Measurements from ENCODE around the gene TFIP11. TPM values are rescaled to one million over a fixed set of nuclear protein-coding genes. Genes with fewer than 3 reads are reported as not detected.

Gene TFIP11
- 26.9 and 30.8 TPM in 2 replicates for total RNA-seq
- polyA plus RNA-seq (2012), result 28.6 TPM

DNA sequence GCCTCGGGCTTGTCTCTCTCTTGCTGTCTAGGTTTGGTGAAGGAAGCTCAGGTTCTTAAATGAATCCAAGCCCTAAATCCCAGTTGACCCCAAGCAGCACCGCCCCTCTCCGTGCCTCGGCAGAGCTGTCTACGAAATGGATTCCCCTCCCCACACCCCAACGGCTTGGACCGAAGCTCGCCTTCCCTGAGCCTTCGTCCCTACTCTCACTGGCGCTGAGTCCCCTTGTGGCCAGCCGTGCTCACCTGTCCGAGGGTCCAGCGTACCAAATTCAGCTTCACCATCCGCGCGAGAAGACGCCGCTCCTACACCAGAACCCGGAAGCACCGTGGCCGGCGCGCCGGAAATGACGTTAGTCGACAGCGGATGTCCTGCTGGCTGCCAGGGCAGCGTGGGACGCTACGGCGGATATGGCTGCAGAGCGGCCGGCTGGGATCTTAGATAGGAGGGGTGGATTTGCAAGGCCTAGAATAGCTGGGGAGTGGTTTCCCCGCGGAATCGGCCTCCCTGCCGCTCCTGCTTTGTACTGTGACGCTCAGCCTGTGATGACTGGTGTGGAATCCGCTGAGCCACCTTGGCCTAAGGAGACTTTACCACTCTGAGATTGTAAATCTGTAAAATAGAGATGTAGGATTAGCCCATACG lies at the start of gene TFIP11:
Gene TFIP11, minus strand, starts transcription at position 325 of the 645 bp plus-strand sequence. CDS start 2,201 bp downstream, outside the sequence.
- DNase-seq (ENCODE audit: low read depth), result peak; percentile 92

- DNase-seq (ENCODE audit: low read depth), result no peak
Measured at GRCh38 chr22:26561756-26562417, 49.6 kb upstream of the TFIP11 start.

GRCh38 chr22:26559961-26560575 lies 47.8 kb upstream of the TFIP11 start:
- no peak for DNase-seq (ENCODE audit: low read depth)

- no peak for DNase-seq (ENCODE audit: low read depth)
Measured at GRCh38 chr22:26558248-26558895, 46.1 kb upstream of the TFIP11 start.

DNA sequence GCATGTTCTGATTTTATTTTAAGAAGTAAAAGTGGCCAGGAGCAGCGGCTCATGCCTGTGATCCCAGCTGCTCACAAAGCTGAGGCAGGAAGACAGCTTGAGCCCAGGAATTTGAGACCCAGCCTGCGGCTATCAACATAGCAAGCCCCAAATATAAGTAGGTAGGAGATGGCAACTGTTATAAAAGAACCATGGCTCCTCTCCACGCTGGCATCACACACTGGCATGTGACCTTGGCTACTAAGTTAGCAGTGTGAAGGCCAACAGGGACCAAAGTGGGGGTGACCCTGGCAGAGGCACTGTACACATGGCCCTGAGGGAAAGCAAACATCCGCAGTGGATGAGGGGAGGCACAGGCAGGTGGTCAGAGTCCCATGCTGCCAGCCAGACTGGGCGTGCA lies 44.6 kb upstream of the TFIP11 start:
- peak; percentile 90 for DNase-seq (ENCODE audit: low read depth)

GRCh38 chr22:26555478-26555877 lies 43.2 kb upstream of the TFIP11 start:
- no peak for DNase-seq (ENCODE audit: low read depth)

DNA sequence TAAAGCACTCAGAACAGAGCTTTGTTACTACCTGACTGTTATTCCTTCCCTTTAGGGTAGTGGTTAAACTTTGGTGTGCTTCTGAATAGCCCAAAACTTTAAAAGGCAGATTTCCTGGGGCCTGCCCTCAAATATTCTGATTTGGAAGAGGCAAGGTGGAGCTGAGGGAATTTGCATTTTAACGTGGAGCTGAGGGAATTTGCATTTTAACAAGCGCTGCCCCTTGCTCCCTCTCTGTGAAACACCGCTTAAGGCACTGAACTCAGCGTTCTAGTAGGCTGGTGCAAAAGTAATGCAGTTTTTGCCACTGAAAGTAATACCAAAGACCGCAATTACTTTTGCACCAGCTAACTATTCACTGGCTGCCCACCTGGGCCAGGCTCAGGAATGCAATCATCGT lies 42.7 kb upstream of the TFIP11 start:
- no peak for DNase-seq (ENCODE audit: low read depth)

GRCh38 chr22:26553056-26553752 lies 40.9 kb upstream of the TFIP11 start:
- peak; percentile 49 for DNase-seq (ENCODE audit: low read depth)

DNA sequence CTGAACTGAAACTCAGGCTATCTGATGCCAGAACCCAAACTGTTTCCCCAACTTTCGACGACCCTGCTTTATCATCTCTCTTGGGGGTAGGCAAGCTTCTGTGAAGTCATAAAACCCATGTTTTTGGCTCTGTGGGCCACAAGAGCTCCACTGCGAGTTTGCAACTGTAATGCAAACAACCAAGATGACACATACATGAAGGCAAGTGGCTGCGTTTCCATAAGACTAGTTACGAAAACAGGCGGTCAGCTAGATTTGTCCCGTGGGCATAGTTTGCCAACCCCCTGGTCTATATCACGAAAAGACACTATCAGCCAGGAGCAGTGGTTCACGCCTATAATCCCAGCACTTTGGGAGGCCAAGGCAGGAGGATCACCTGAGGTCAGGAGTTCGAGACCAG lies 40.2 kb upstream of the TFIP11 start:
- DNase-seq (ENCODE audit: low read depth), result no peak

GRCh38 chr22:26551568-26551967 lies 39.3 kb upstream of the TFIP11 start:
- no peak for DNase-seq (ENCODE audit: low read depth)

GRCh38 chr22:26550498-26551033 lies 38.3 kb upstream of the TFIP11 start:
- peak; percentile 98 for DNase-seq (ENCODE audit: low read depth)

GRCh38 chr22:26549902-26550497 lies 37.7 kb upstream of the TFIP11 start:
- DNase-seq (ENCODE audit: low read depth), result peak; percentile 73

GRCh38 chr22:26548984-26549383 lies 36.7 kb upstream of the TFIP11 start:
- no peak for DNase-seq (ENCODE audit: low read depth)

DNA sequence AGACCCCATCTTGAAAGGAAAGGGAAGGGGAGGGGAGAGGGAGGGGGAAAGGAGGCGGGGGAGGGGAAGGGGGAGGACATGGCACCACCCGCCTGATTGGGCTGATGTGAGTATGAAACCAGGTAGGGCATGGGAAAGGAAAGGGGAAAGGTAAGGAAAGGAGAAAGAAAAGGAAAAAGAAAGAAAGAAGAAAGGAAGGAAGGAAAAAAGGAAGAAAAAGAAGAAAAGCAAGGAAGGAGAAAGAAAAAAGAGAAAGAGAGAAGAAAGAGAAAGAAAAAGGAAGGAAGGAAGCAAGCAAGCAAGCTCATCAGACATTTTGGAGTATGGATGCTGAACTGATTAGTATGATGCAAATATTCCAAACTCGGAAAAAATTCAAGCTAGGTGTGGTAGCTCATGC lies 36.0 kb upstream of the TFIP11 start:
- no peak for DNase-seq (ENCODE audit: low read depth)

- DNase-seq (ENCODE audit: low read depth), result no peak
Measured at GRCh38 chr22:26547837-26548236, 35.6 kb upstream of the TFIP11 start.

DNA sequence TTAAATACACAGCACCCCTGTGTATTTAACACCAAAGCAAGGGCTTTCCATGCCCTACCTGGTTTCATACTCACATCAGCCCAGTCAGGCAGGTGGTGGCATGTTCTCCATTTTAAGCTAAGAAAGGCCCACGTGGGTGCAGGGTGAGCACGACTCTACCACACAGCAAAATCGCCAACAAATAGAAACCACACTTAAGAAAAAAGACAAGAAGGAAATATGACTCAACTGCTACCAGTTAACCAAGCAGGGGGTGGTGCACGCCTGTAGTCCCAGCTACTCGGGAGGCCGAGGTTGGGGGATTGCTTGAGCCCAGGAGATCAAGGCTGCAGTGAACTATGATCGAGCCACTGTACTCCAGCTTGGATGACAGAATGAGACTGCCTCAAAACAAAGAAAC lies 35.2 kb upstream of the TFIP11 start:
- no peak for DNase-seq (ENCODE audit: low read depth)

GRCh38 chr22:26546282-26546681 lies 34.0 kb upstream of the TFIP11 start:
- DNase-seq (ENCODE audit: low read depth), result peak; percentile 45

- no peak for DNase-seq (ENCODE audit: low read depth)
Measured at GRCh38 chr22:26545827-26546226, 33.6 kb upstream of the TFIP11 start.

DNA sequence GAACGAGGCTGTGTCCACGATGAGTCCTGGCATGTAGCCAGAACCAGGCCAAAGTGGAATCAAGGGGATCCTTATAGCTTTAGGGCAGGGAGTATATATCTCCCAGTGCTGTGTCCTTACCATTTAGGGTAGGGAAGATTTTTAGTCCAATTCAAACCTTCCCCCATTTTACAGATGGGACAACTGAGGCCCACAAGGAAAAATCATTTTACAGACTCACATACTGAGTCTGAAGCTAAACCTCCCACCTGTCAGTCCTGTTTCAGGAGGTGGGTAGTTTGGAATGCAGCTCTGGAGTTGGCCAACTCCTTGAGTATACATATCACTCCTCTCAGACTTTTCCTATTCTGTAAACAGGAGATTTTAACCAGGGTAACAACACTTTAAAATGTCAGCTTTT lies 33.1 kb upstream of the TFIP11 start:
- DNase-seq (ENCODE audit: low read depth), result no peak

DNA sequence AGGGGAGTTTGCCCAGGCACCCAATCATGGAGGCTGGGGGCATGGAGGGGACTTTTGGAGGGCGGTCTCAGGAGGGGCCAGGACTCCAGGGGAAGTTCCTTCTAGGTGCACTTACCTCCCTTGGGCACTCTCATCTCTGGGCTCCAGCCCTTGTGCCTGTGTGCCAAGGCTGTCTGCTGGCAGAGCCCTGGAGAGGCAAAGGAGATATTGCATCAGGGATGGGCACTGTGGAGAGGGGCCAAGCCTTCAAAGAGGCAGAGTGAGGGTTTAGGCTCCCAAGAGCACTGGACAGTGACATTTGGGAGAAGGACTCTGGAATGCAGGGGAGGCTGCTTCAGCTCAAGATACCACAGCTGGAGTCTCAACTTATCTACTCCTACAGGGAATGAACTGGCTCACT lies 32.2 kb upstream of the TFIP11 start:
- no peak for DNase-seq (ENCODE audit: low read depth)

GRCh38 chr22:26542831-26543230 lies 30.6 kb upstream of the TFIP11 start:
- DNase-seq (ENCODE audit: low read depth), result peak; percentile 66

Measured in myocyte (in vitro differentiated cells).